ENCODE results near the gene FN3K.

GRCh38 chr17:82794781-82795482, 59.5 kb downstream of the FN3K start:
- TF ChIP-seq, protein P1, sequence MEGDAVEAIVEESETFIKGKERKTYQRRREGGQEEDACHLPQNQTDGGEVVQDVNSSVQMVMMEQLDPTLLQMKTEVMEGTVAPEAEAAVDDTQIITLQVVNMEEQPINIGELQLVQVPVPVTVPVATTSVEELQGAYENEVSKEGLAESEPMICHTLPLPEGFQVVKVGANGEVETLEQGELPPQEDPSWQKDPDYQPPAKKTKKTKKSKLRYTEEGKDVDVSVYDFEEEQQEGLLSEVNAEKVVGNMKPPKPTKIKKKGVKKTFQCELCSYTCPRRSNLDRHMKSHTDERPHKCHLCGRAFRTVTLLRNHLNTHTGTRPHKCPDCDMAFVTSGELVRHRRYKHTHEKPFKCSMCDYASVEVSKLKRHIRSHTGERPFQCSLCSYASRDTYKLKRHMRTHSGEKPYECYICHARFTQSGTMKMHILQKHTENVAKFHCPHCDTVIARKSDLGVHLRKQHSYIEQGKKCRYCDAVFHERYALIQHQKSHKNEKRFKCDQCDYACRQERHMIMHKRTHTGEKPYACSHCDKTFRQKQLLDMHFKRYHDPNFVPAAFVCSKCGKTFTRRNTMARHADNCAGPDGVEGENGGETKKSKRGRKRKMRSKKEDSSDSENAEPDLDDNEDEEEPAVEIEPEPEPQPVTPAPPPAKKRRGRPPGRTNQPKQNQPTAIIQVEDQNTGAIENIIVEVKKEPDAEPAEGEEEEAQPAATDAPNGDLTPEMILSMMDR (IDR thresholded peaks at IDR 0.05; ENCODE audit: low read depth, low read length, poor library complexity, severe bottlenecking): no peak
- no peak for TF ChIP-seq EZH2phosphoT487 (IDR thresholded peaks at IDR 0.05; ENCODE audit: borderline replicate concordance, low read length)
